Neural progenitor cell (in vitro differentiated cells): Measurements from ENCODE around the gene DOK4. TPM values are rescaled to one million over a fixed set of nuclear protein-coding genes. Genes with fewer than 3 reads are reported as not detected.
A peak's percentile ranks its signal among the peaks of the same experiment; 100 is the strongest.

ENCODE experiments used
- DNase-seq: peaks from one replicate; pipeline ENCODE4 v3.0.0-alpha.2; 2016; ENCODE audit warnings: low spot score
- H2AFZ ChIP-seq: fragments of 200-600 bp; sonication (generic); replicated peaks from 2 replicates; pipeline ENCODE4 v1.6.1; 2016; ENCODE audit warnings: antibody characterized with exemption
- H3F3A ChIP-seq: fragments of 200-600 bp; sonication (generic); 2 replicates; pipeline ENCODE4 v1.6.1; 2016; ENCODE audit warnings: antibody characterized with exemption, low read depth
- H3K27ac ChIP-seq: fragments of 200-600 bp; sonication (generic); 2 replicates; pipeline ENCODE4 v1.5.1; 2016; ENCODE audit warnings: mild to moderate bottlenecking
- H3K27me3 ChIP-seq: fragments of 200-600 bp; sonication (generic); 2 replicates; pipeline ENCODE4 v1.6.1; 2016; ENCODE audit warnings: mild to moderate bottlenecking, moderate library complexity
- H3K36me3 ChIP-seq: fragments of 200-600 bp; sonication (generic); 2 replicates; pipeline ENCODE4 v1.5.1; 2016
- H3K4me1 ChIP-seq: fragments of 200-600 bp; sonication (generic); 2 replicates; pipeline ENCODE4 v1.6.1; 2016; ENCODE audit warnings: mixed run types
- H3K4me2 ChIP-seq: fragments of 200-600 bp; sonication (generic); 2 replicates; pipeline ENCODE4 v1.6.1; 2016
- H3K4me3 ChIP-seq: fragments of 200-600 bp; sonication (generic); 2 replicates; pipeline ENCODE4 v1.5.1; 2016
- H3K79me2 ChIP-seq: fragments of 200-600 bp; sonication (generic); 2 replicates; pipeline ENCODE4 v1.6.1; 2016; ENCODE audit warnings: low read depth
- H3K9ac ChIP-seq: fragments of 200-600 bp; sonication (generic); 2 replicates; pipeline ENCODE4 v1.6.1; 2016
- H3K9me3 ChIP-seq: fragments of 200-600 bp; sonication (generic); 2 replicates; pipeline ENCODE4 v1.5.1; 2016; ENCODE audit warnings: low read depth
- H4K20me1 ChIP-seq: fragments of 200-600 bp; sonication (generic); 2 replicates; pipeline ENCODE4 v1.6.1; 2016; ENCODE audit warnings: low read depth
- H3K27ac Mint-ChIP-seq: 3 replicates; pipeline ENCODE4 v1.8.0; 2021; ENCODE audit warnings: mixed read lengths
- H3K27me3 Mint-ChIP-seq: 2 replicates; pipeline ENCODE4 v1.8.0; 2022; ENCODE audit warnings: low read depth, mild to moderate bottlenecking, inconsistent platforms, moderate library complexity, mixed read lengths; ENCODE audit not compliant: insufficient read depth
- H3K36me3 Mint-ChIP-seq: 3 replicates; pipeline ENCODE4 v1.8.0; 2021; ENCODE audit warnings: mixed read lengths
- H3K4me1 Mint-ChIP-seq: 3 replicates; pipeline ENCODE4 v1.8.0; 2021; ENCODE audit warnings: mixed read lengths
- H3K4me3 Mint-ChIP-seq: 3 replicates; pipeline ENCODE4 v1.8.0; 2021; ENCODE audit warnings: mild to moderate bottlenecking, moderate library complexity, mixed read lengths
- H3K9me3 Mint-ChIP-seq: 3 replicates; pipeline ENCODE4 v1.8.0; 2020; ENCODE audit warnings: mixed read lengths
- EZH2 ChIP-seq: fragments of 200-600 bp; sonication (generic); IDR thresholded peaks from 2 replicates; pipeline ENCODE4 v1.6.1; 2017; ENCODE audit warnings: antibody characterized with exemption, mild to moderate bottlenecking, moderate library complexity
- EZH2phosphoT487 ChIP-seq: fragments of 200-600 bp; sonication (generic); IDR thresholded peaks from 2 replicates; pipeline ENCODE4 v1.6.1; 2017; ENCODE audit warnings: antibody characterized with exemption
- total RNA-seq: library from RNA; depleted of rRNA; stranded (reverse); fragments of >200 nt; gene quantifications from 2 replicates; pipeline ENCODE4 v1.2.3, GENCODE V29; 2015; ENCODE audit warnings: low replicate concordance
- TF ChIP-seq, protein P1 (sequence below): fragments of 200-600 bp; sonication (generic); IDR thresholded peaks from 2 replicates; pipeline ENCODE4 v1.5.1; 2017; ENCODE audit warnings: antibody characterized with exemption, mild to moderate bottlenecking

Gene DOK4
- total RNA-seq, 1 donor from 2014 or later: 10.5 TPM

DNA sequence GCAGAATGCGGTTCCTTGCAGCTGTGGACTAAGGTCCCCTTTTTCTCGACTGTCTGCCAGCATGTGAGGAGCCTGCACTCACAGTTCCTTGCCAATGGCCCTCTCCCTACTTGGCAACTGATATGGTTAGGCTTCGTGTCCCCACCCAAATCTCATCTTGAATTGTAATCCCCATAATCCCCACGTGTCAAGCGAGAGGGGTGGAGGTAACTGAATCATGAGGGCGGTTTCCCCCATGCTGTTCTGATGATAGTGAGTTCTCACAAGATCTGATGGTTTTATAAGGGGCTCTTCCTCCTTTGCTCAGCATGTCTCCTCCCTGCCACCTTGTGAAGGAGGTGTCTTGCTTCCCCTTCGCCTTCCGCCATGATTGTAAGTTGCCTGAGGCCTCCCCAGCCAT, 59.0 kb downstream of the DOK4 start:
- peak overlapping the region; percentile 46 for H3K27ac ChIP-seq
- H2AFZ ChIP-seq: no peak overlapping the region
- H3F3A ChIP-seq: peaks cover 10% of the 10 kb centered on the region
- H3K4me3 Mint-ChIP-seq: no peak overlapping the region
- peaks cover 11% of the 10 kb centered on the region for H3K4me1 ChIP-seq
- no peak overlapping the region for H3K4me2 ChIP-seq
- no peak overlapping the region for H3K9ac ChIP-seq
- no peaks in the 10 kb centered on the region for H3K27me3 Mint-ChIP-seq
- no peak for TF ChIP-seq EZH2phosphoT487
- TF ChIP-seq, protein P1, sequence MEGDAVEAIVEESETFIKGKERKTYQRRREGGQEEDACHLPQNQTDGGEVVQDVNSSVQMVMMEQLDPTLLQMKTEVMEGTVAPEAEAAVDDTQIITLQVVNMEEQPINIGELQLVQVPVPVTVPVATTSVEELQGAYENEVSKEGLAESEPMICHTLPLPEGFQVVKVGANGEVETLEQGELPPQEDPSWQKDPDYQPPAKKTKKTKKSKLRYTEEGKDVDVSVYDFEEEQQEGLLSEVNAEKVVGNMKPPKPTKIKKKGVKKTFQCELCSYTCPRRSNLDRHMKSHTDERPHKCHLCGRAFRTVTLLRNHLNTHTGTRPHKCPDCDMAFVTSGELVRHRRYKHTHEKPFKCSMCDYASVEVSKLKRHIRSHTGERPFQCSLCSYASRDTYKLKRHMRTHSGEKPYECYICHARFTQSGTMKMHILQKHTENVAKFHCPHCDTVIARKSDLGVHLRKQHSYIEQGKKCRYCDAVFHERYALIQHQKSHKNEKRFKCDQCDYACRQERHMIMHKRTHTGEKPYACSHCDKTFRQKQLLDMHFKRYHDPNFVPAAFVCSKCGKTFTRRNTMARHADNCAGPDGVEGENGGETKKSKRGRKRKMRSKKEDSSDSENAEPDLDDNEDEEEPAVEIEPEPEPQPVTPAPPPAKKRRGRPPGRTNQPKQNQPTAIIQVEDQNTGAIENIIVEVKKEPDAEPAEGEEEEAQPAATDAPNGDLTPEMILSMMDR: no peak
- no peak for TF ChIP-seq EZH2
- H3K4me3 ChIP-seq: no peak overlapping the region
- H3K4me1 Mint-ChIP-seq: peaks cover 5% of the 10 kb centered on the region
- peaks cover 6% of the 10 kb centered on the region for H4K20me1 ChIP-seq
- H3K79me2 ChIP-seq: no peaks in the 10 kb centered on the region
- peaks cover 5% of the 10 kb centered on the region for H3K36me3 ChIP-seq
- H3K27ac Mint-ChIP-seq: no peak overlapping the region
- no peaks in the 10 kb centered on the region for H3K9me3 ChIP-seq
- H3K27me3 ChIP-seq: no peaks in the 10 kb centered on the region
- no peak for DNase-seq
- H3K36me3 Mint-ChIP-seq: peaks cover 27% of the 10 kb centered on the region
- no peaks in the 10 kb centered on the region for H3K9me3 Mint-ChIP-seq

DNA sequence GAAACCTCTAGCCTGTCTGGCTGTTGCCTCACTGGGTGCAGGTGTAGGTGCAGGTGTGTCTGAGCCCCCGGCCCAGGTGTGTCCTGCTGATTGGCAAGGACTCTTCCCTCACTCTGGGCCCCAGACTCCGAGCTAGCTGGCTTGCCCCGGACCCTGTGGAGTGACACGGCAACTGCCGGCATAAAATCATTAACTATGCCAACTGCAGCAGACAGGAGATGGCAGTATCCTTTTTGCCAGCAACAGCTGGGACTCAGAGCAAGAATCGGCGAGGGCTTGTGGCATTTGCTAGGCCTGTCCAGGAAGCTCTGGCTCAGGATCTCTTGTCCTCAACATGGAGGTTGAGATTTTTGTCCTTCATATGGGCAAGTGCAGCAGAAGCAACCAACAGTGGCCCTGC, 59.9 kb downstream of the DOK4 start:
- peaks cover 11% of the 10 kb centered on the region for H3K4me1 ChIP-seq
- H3K27ac ChIP-seq: no peak overlapping the region
- peaks cover 5% of the 10 kb centered on the region for H3K36me3 ChIP-seq
- no peaks in the 10 kb centered on the region for H3K9me3 Mint-ChIP-seq
- no peak for DNase-seq
- peaks cover 6% of the 10 kb centered on the region for H4K20me1 ChIP-seq
- H3K27ac Mint-ChIP-seq: no peak overlapping the region
- no peak overlapping the region for H3K4me3 Mint-ChIP-seq
- peaks cover 10% of the 10 kb centered on the region for H3F3A ChIP-seq
- no peak overlapping the region for H3K9ac ChIP-seq
- H3K27me3 Mint-ChIP-seq: no peaks in the 10 kb centered on the region
- H3K9me3 ChIP-seq: no peaks in the 10 kb centered on the region
- H3K4me1 Mint-ChIP-seq: peaks cover 7% of the 10 kb centered on the region
- no peak overlapping the region for H3K4me3 ChIP-seq
- no peak overlapping the region for H2AFZ ChIP-seq
- H3K27me3 ChIP-seq: no peaks in the 10 kb centered on the region
- H3K4me2 ChIP-seq: no peak overlapping the region
- peaks cover 27% of the 10 kb centered on the region for H3K36me3 Mint-ChIP-seq
- TF ChIP-seq, protein P1: no peak
- TF ChIP-seq EZH2phosphoT487 (no peak), EZH2 (no peak)
- no peaks in the 10 kb centered on the region for H3K79me2 ChIP-seq

DNA sequence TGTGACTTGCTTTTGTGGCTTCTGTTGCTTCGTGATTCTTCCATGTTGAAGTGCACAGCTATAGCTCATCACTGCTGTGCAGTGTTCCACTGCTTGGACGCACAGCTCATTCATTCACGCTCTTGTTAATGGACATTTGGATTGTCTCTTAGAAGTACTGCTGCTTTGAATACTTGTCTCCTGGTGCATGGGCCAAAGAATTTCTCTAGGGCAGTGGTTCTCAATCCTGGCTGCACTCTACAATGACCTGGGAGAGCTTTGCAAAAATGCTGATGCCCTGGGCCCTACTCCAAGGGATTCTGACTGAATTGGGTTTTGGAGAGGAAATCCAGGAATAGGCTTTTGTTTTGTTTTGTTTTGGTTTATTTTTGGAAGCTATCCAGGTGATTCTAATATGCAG, 61.7 kb downstream of the DOK4 start:
- no peaks in the 10 kb centered on the region for H3K27me3 Mint-ChIP-seq
- TF ChIP-seq EZH2: no peak
- no peak for TF ChIP-seq EZH2phosphoT487
- TF ChIP-seq, protein P1: no peak
- no peak overlapping the region for H3K27ac ChIP-seq

More for the DNA sequence above, 61.7 kb downstream of the DOK4 start:
- no peaks in the 10 kb centered on the region for H3K79me2 ChIP-seq
- H3K9me3 Mint-ChIP-seq: no peaks in the 10 kb centered on the region
- H3K4me1 Mint-ChIP-seq: peaks cover 9% of the 10 kb centered on the region
- no peaks in the 10 kb centered on the region for H3K36me3 ChIP-seq
- H3K9me3 ChIP-seq: no peaks in the 10 kb centered on the region
- H2AFZ ChIP-seq: no peak overlapping the region
- H3K4me3 Mint-ChIP-seq: no peak overlapping the region
- H4K20me1 ChIP-seq: peaks cover 6% of the 10 kb centered on the region
- DNase-seq: no peak
- H3K4me2 ChIP-seq: no peak overlapping the region
- peaks cover 11% of the 10 kb centered on the region for H3K4me1 ChIP-seq
- H3K9ac ChIP-seq: no peak overlapping the region
- H3K36me3 Mint-ChIP-seq: peaks cover 17% of the 10 kb centered on the region
- H3F3A ChIP-seq: peaks cover 10% of the 10 kb centered on the region
- no peak overlapping the region for H3K27ac Mint-ChIP-seq
- H3K27me3 ChIP-seq: no peaks in the 10 kb centered on the region
- no peak overlapping the region for H3K4me3 ChIP-seq
